LNCaP clone FGC (cell line): ENCODE results near the gene SATL1.

Experiments used
- DNase-seq: peaks from one replicate; pipeline ENCODE4 v3.0.0-alpha.2; 2011; ENCODE audit warnings: low read depth
- H3K4me3 ChIP-seq: 2 replicates; pipeline ENCODE4 v1.5.1; 2011; ENCODE audit warnings: mild to moderate bottlenecking, low read depth, low read length, control low read depth
- TF ChIP-seq, protein P1 (sequence below): IDR thresholded peaks from 2 replicates; pipeline ENCODE4 v1.5.1; 2012; ENCODE audit warnings: mild to moderate bottlenecking; ENCODE audit not compliant: control insufficient read depth, insufficient read depth; ENCODE audit errors: extremely low read depth

SATL1 gene

DNA sequence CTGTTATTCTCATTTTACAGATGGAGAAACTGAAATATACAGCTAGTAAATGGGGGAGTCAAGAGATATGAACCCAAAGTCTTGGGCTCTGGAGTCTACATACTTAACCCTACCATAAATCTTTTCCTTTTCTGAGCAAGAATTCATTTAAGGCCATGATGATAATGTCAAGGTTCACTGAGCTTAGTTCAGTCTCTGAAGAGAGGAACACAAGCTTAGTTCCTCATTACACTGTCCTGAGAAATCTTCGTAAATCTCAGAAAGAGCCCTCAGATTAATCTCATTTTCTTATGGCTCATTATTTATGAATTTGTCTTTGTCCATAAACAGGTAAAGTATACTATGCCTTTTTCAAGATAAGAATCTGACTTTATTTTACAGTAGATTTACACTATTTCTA lies 104.2 kb downstream of the SATL1 start:
- DNase-seq: no peak

DNA sequence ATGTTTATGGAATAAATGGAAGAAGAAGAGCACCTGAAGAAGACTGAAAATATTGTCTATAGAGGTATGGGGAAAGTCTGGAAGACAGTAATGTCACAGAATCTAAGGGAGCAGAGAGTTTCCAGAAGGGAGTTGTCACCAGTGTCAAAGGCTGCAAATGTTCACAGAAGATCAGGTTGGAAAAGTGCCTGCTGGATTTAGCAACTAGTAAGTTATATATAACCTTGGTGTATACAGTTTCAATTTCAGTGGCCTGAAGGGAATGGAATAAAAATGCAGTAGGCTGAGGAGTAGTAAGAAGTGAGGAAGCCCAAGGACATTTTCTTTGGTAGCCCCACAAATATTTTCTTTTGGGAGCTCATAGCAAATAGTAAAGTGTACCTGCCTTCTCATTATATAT lies 107.2 kb downstream of the SATL1 start:
- DNase-seq: no peak
- no peak overlapping the region for H3K4me3 ChIP-seq
- TF ChIP-seq, protein P1, sequence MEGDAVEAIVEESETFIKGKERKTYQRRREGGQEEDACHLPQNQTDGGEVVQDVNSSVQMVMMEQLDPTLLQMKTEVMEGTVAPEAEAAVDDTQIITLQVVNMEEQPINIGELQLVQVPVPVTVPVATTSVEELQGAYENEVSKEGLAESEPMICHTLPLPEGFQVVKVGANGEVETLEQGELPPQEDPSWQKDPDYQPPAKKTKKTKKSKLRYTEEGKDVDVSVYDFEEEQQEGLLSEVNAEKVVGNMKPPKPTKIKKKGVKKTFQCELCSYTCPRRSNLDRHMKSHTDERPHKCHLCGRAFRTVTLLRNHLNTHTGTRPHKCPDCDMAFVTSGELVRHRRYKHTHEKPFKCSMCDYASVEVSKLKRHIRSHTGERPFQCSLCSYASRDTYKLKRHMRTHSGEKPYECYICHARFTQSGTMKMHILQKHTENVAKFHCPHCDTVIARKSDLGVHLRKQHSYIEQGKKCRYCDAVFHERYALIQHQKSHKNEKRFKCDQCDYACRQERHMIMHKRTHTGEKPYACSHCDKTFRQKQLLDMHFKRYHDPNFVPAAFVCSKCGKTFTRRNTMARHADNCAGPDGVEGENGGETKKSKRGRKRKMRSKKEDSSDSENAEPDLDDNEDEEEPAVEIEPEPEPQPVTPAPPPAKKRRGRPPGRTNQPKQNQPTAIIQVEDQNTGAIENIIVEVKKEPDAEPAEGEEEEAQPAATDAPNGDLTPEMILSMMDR: no peak

More for the DNA sequence above, 104.2 kb downstream of the SATL1 start:
- TF ChIP-seq, protein P1: no peak
- no peak overlapping the region for H3K4me3 ChIP-seq

DNA sequence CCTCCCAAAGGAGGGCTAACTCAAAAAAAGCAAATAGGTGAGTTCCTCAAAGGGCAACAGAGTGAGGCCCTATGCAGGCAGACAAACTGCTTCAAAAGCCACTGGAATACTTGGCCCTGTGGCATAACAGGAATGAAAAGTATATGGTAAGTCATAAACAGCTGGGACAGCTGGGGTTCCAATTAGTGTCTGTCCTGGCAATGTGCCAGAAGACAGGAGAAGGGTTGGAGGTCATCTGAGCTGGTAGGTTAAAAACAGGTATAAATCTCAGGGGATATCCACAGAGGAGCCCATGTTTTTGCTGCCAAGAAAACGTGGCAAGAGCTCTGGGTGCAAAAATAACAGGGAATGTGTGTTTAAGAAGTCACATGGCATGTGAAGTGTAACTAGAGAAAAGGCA lies 128.3 kb downstream of the SATL1 start:
- TF ChIP-seq, protein P1: no peak

DNA sequence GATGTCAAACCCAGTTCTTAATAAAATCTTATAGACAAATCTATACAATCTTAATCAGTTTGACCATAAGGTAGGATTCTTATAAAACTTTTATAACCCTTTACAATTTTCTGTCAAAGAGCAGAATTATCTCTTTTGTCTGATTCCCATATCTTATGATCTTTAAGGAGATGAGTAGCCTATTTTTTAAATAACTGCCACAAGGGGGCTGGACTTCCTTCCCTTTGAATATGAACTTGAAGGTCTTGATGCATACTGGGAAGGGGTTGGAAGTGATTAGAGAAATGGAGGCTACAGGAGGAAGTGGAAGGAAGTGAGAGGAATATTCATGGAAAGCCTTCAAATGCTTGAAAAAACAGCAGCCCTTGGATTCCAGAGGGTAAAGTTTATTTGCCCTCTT lies 128.8 kb downstream of the SATL1 start:
- no peak for DNase-seq
- TF ChIP-seq, protein P1: no peak
- no peak overlapping the region for H3K4me3 ChIP-seq

More for the DNA sequence above, 128.3 kb downstream of the SATL1 start:
- no peak for DNase-seq
- H3K4me3 ChIP-seq: no peak overlapping the region

DNA sequence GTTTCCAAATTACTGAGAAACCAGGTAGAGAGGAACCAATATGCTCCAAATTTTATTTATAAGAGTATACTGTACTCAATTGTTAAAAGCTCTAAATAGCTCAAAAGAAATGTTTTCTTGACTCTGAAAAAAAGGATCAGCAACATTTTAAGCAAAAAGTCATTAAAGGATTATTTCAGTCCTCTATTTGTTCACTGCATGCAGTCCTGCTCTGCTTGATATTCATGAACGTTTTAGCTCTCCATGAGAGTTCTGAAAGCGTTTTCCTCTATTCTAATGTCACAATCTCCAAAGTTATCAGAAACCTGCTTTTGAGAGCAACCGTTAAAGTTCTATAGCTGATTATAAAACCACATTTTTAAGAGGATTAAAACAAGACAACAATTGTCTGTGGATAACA lies 129.4 kb downstream of the SATL1 start:
- DNase-seq: no peak
- TF ChIP-seq, protein P1: no peak
- H3K4me3 ChIP-seq: no peak overlapping the region

DNA sequence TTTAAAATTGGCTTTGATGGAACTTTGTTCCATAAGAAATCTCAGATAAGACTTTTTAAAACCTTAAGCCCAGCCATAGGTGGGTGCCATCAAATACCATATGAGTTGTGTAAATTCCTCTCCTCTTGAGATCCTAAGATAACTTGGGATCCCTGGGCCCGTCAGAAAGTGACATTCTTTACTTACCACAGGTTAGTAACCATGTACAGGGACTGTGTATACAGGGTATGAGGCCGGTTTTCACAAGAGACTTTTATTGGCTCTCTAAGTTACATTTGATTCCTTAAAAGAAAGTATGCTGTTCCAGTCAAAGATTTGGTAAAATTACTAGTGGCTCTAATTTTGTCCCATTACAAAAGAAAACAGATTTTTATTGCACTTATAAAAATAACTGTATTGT lies 129.8 kb downstream of the SATL1 start:
- H3K4me3 ChIP-seq: no peak overlapping the region
- TF ChIP-seq, protein P1: no peak

DNA sequence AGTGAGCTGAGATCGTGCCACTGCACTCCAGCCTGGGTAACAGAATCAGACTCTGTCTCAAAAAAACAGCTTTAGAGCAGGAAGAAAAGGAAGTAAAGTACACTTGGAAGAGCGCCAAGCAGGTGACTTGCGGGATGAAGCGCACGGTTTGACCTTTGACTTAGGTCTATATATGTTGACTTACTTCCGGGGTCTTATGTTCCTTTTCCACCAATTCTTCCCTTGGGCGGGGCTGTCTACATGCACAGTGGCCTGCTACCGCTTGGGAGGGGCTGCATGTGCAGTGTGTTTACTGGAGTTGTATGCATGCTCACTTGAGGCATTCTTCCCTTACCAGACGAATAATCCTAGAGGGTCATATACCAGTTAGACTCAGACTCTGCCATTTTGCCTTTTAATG lies 131.3 kb downstream of the SATL1 start:
- no peak overlapping the region for H3K4me3 ChIP-seq
- no peak for DNase-seq
- TF ChIP-seq, protein P1: no peak

More for the DNA sequence above, 129.8 kb downstream of the SATL1 start:
- no peak for DNase-seq
